ENCODE data around the gene ABLIM1.
A peak's percentile ranks its signal among the peaks of the same experiment; 100 is the strongest.

ABLIM1 gene

DNA sequence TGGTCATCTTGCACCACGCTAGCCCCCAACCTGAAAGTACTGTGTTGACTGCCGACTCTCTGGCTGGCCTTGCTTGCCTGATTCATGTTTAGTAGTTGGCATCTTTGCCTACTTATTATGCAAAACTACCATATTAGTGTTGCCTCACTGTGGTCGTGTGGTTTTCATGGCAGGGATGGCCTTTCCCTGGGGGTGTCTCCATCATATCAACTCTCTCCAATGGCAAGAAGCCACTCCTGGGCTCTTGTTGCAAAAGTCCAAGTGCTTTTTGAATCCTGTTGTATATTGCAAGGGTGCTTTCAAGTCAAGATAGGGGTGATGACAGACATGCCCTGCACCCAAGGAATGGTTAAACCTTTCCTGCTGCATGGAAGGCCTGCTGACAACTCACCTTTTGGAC is 39.4 kb downstream of the ABLIM1 start:
- no peak for DNase-seq

GRCh38 chr10:114616516-114616915 is 41.6 kb downstream of the ABLIM1 start:
- no peak for DNase-seq

DNA sequence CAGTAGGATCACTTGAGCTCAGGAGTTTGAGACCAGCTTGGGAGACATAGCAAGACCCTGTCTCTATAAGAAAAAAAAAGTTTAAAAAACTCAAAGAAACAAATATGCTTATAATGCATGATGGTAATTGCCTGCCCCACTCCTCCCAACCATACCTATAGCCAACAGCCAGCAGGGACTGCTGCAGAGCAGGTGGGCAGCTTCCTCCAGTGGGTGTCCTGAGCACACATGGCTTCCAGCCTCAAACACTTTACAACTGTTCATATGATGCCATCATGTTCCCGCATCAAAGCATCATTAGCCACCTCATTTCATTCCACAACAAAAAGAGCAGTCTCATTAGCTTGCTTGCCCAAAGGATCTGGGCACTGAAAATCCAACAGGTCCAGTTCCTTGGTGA is 42.0 kb downstream of the ABLIM1 start:
- no peak for DNase-seq

DNA sequence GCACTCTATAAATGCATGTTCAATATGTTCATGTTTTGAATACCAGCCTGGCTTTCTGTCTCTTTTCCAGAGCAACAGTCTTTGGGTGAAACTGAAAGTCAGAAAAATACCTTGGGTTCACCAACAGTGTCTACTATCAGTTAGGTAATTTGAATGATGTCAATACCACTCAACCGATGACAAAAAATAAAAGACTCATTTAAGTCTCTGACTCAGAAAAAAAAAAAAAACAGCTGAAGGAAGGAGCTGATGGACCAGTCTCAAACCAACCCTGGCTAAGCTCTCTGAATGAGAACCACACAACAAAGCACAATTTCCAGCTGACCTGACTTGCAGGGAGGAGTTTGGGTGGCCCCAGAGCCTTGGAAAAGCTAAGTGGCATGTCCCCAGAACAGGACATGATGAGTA is 42.5 kb downstream of the ABLIM1 start:
- no peak for DNase-seq

DNA sequence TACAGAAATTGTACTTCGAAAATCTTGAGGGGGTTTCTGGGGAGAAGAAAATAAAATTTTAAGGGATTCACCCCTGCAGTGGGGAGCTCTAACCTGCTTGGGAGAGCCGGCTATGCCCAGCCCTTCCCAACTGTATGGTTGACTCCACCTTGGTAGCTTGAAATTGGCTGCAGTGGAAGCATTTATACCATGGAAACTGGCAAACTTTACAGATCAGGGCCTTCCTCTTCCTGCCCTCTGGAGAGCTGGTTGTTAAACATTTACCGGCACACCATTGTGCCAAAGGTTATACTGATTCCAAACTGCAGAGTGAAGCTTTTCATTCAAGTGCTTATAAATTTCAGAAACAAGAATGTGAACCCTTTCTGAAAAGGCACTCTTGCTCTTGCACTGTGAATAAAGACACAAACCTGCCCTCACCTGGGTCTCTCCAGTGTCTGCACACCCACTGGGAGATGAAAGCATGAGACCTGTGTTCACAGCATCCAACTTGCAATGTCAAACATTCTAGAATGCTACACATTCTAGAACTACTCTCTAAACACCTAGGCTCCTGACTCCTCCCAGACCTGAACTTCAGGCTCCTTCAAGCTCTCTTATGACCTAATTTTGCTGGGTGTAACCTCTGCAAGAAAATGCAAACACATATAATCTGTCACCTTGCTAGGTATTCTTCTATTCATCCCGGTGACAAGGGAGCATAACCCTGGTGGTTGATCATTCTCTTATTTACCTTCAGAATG is 44.7 kb downstream of the ABLIM1 start:
- no peak for DNase-seq

- no peak for DNase-seq
Observed at GRCh38 chr10:114611617-114612016, 46.5 kb downstream of the ABLIM1 start.

DNA sequence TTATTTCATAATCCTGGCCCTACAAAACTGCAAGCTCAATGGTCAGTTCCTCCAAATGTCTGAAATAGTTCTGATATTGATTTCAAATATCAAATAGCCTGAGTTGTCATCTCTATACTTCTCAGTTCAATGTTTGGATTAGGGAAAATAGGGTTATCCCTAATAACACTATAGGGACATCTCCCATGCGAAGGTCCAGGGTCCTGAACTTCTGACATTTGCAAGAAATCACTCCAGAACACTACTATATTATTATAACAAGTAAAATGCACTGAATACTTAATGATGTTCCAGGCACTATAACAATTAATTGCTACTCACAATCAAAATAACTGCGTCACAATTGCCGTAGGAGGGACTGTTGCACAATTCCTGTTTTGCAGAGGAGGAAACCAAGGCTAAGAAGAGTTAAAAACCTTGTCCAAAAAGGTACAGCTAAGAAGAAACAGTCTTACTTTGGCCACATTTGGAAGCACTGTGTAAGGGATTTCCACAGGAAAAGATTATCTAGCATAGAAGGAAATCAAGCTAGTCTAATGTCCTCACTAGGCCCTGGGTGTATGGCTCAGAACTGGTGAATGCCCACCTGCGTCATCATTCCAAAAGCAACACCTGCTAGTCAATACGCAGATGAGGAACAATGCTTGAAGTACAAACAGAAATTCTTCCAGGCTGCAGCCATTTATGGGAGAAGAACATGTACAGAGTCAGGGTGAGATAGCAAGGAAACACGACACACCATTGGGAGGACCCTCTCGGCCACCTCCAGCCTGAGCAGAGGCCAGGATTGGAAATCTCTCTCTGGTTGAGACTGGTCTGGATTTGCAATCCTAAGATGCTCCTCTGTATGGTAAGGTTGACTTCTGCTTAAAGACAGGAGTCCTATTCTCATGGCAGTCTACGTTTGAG is 48.3 kb downstream of the ABLIM1 start:
- DNase-seq: no peak

GRCh38 chr10:114607358-114607998 is 50.6 kb downstream of the ABLIM1 start:
- no peak for DNase-seq

GRCh38 chr10:114605155-114605797 is 52.8 kb downstream of the ABLIM1 start:
- no peak for DNase-seq

- no peak for DNase-seq
Observed at GRCh38 chr10:114604357-114605130, 53.5 kb downstream of the ABLIM1 start.

GRCh38 chr10:114603948-114604347 is 54.1 kb downstream of the ABLIM1 start:
- DNase-seq: no peak

GRCh38 chr10:114603303-114603702 is 54.8 kb downstream of the ABLIM1 start:
- DNase-seq: no peak

DNA sequence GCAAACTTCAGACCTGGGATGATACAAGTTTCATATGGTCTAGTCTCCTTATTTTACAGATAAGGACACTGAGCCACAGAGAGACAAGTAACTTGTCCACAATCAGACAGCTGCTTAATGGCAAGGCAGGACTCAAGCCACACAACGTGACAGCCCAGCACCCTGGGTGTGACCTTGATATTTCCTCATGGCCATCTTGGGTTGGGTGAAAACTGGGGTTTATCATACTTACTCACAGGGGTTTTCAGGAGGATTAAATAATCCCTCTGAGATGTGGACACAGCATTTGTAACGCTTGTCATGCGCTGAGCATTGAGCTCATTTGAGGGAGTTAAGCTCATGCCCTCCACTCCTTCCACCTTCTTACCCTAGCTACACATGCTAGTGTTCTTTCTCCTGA is 58.0 kb downstream of the ABLIM1 start:
- DNase-seq: no peak

DNA sequence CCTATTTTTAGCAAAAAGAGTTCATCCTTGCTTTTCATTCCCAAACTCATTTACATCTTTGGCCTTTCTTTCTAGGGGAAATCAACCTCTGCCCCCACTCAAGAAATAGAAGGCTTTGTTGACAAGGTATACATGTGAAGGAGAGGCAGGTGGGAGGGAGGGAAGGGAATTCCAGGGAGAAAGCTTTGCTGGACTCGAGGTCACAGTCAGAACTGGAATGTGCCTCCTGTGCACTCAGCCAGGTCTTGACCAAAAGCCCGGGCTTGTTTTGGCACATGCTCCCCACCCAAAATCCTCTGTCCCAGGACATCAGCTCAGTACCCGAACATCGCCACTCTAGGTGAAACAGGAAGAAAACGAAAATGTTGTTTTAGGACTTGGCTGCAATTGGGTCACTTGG is 61.3 kb downstream of the ABLIM1 start:
- no peak for DNase-seq

- no peak for DNase-seq
Observed at GRCh38 chr10:114593816-114594468, 64.1 kb downstream of the ABLIM1 start.

DNA sequence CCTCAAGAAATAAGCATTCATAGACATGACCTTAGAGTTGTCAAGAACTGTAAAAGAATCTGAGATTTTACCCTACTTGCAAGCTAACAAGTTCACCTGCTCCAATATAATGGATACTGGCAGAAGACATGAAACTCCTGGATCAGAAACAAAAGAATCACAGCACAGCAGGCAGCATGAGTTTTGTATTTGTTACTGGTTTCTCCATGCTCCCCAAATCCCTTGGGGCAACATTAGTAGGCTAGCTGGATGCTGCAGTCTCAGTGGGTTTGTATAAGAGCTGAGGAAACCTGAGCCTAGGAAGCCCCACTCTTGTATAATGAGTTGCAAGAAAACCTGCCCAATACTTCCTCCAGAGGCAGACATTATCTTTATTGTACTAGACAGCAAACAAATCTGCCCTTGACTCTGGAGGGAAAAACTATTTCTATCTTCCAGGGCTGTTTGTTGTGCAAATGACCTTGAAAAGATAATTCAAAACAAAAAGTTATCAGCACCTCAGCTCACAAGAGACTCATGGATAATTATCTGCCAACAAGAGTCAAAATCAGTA is 64.8 kb downstream of the ABLIM1 start:
- no peak for DNase-seq

- no peak for DNase-seq
Observed at GRCh38 chr10:114590993-114591392, 67.1 kb downstream of the ABLIM1 start.

- peak; percentile 93 for DNase-seq
Observed at GRCh38 chr10:114584419-114584818, 73.7 kb downstream of the ABLIM1 start.

GRCh38 chr10:114581071-114581470 is 77.0 kb downstream of the ABLIM1 start:
- DNase-seq: no peak

DNA sequence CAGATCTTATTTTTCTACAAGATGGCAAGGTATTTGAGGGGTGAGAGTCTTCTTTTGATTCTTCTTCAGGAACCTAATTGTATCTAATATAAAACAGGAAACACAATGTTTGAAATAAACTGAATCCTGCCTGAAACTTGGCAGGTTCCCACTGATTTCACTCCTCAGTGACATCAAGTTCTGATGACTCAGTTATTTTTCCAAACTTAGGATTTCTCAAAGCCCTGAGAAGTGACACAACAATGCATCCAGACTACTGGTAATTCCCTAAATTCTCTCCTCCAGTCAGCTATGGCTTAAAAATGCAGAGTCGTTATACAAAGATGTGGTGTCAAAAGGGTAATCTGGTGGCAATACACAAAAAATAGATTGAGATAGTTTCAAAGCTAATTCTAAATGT is 80.9 kb downstream of the ABLIM1 start:
- DNase-seq: peak; percentile 90

- no peak for DNase-seq
Observed at GRCh38 chr10:114576716-114577115, 81.4 kb downstream of the ABLIM1 start.
